Cardiac muscle cell (in vitro differentiated cells and primary cell): ENCODE data around the gene EXOC4. TPM values are rescaled to one million over a fixed set of nuclear protein-coding genes. Genes with fewer than 3 reads are reported as not detected.

ENCODE experiments used
- DNase-seq, 2 donors: peaks; one replicate each; pipeline versions ENCODE4 v3.0.0 to v3.0.0-alpha.2; 2010 to 2017; ENCODE audit warnings: low read depth in 1 of 2, low spot score in 1 of 2
- H3K27ac ChIP-seq: fragments of 200-600 bp; sonication (generic); 2 replicates; pipeline ENCODE4 v1.5.1; 2016
- H3K27me3 ChIP-seq: fragments of 200-600 bp; sonication (generic); 2 replicates; pipeline ENCODE4 v1.6.0; 2016; ENCODE audit warnings: control low read depth
- H3K36me3 ChIP-seq: fragments of 200-600 bp; sonication (generic); 2 replicates; pipeline ENCODE4 v1.5.1; 2016; ENCODE audit warnings: control low read depth
- H3K4me1 ChIP-seq: fragments of 200-600 bp; sonication (generic); 2 replicates; pipeline ENCODE4 v1.8.1; 2017; ENCODE audit warnings: low read depth, mild to moderate bottlenecking, mixed run types
- H3K4me3 ChIP-seq: fragments of 200-600 bp; sonication (generic); 2 replicates; pipeline ENCODE4 v1.5.1; 2016; ENCODE audit warnings: mild to moderate bottlenecking
- H3K9me3 ChIP-seq: fragments of 200-600 bp; sonication (generic); 2 replicates; pipeline ENCODE4 v1.5.1; 2017; ENCODE audit warnings: low read depth, mild to moderate bottlenecking, control low read depth
- CTCF ChIP-seq: IDR thresholded peaks from 2 replicates; pipeline ENCODE4 v1.5.1; 2012; ENCODE audit warnings: low read depth, mild to moderate bottlenecking, low read length
- polyA plus RNA-seq: library from polyadenylated mRNA; unstranded; fragments of >200 nt; fragmentation: Nextera tagmentation; extraction: Ambion mirVana; gene quantifications from 2 replicates; pipeline ENCODE4 v1.2.1, GENCODE V29; 2016
- total RNA-seq: library from RNA; depleted of rRNA; stranded (reverse); fragments of >200 nt; gene quantifications from 2 replicates; pipeline ENCODE4 v1.2.3, GENCODE V29; 2016

EXOC4 gene
- total and polyA plus RNA-seq, 2 experiments from 2014 or later, result 33.6 to 46.0 TPM

- Histone ChIP-seq H3K27me3 (no peaks in the 10 kb centered on the region), H3K4me3 (no peak overlapping the region), H3K36me3 (no peaks in the 10 kb centered on the region), H3K9me3 (no peaks in the 10 kb centered on the region), H3K4me1 (no peaks in the 10 kb centered on the region), H3K27ac (no peak overlapping the region)
- TF ChIP-seq CTCF, result no peak
- no peak for DNase-seq
Measured at GRCh38 chr7:133786401-133786937, 533.6 kb downstream of the EXOC4 start.

GRCh38 chr7:133789974-133790373, 537.1 kb downstream of the EXOC4 start:
- Histone ChIP-seq H3K9me3 (no peaks in the 10 kb centered on the region), H3K4me1 (no peaks in the 10 kb centered on the region), H3K27me3 (no peaks in the 10 kb centered on the region), H3K4me3 (no peak overlapping the region), H3K27ac (no peak overlapping the region), H3K36me3 (no peaks in the 10 kb centered on the region)
- TF ChIP-seq CTCF, result no peak
- no peak for DNase-seq

GRCh38 chr7:133790911-133791310, 538.0 kb downstream of the EXOC4 start:
- Histone ChIP-seq H3K9me3 (no peaks in the 10 kb centered on the region), H3K4me1 (no peaks in the 10 kb centered on the region), H3K36me3 (no peaks in the 10 kb centered on the region), H3K27me3 (no peaks in the 10 kb centered on the region), H3K27ac (no peak overlapping the region), H3K4me3 (no peak overlapping the region)
- TF ChIP-seq CTCF, result no peak
- no peak for DNase-seq

GRCh38 chr7:133794479-133794878, 541.6 kb downstream of the EXOC4 start:
- H3K27ac ChIP-seq, result no peak overlapping the region
- TF ChIP-seq CTCF, result no peak
- no peaks in the 10 kb centered on the region for H3K36me3 ChIP-seq
- DNase-seq, result peak in 1 of 2 donors; percentile 27
- no peaks in the 10 kb centered on the region for H3K4me1 ChIP-seq
- no peaks in the 10 kb centered on the region for H3K27me3 ChIP-seq
- no peaks in the 10 kb centered on the region for H3K9me3 ChIP-seq
- H3K4me3 ChIP-seq, result no peak overlapping the region

- TF ChIP-seq CTCF, result no peak
Measured at GRCh38 chr7:133795068-133795665, 542.3 kb downstream of the EXOC4 start.

More at GRCh38 chr7:133795068-133795665, 542.3 kb downstream of the EXOC4 start:
- no peak for DNase-seq
- Histone ChIP-seq H3K36me3 (no peaks in the 10 kb centered on the region), H3K4me1 (no peaks in the 10 kb centered on the region), H3K4me3 (no peak overlapping the region), H3K27ac (no peak overlapping the region), H3K9me3 (no peaks in the 10 kb centered on the region), H3K27me3 (no peaks in the 10 kb centered on the region)
